Left lobe of liver (tissue), 2 donors: ENCODE measurements around the gene FUT7. TPM values are rescaled to one million over a fixed set of nuclear protein-coding genes. Genes with fewer than 3 reads are reported as not detected.
"Not testable (repeated sequence)": the region's sequence is repeated elsewhere in the genome, so short reads cannot be mapped to it uniquely, and the experiment has no call there.

Experiments
- ATAC-seq: fragments of 200-7000 bp; cut with Tn5 transposase; one replicate; pipeline ENCODE4 v1.9.1; 2020; ENCODE audit warnings: mild to moderate bottlenecking, moderate library complexity
- DNase-seq: peaks from one replicate; pipeline ENCODE4 v3.0.0-alpha.2; 2020; ENCODE audit warnings: low spot score
- total RNA-seq: library from RNA; stranded (reverse); gene quantifications from one replicate; pipeline ENCODE4 v1.2.1, GENCODE V29; 2021
- donor health status: DM: no; HTN: no; CAD: no; lungs with moderate emphysema.
- donor health status: DM: no; HTN: yes; CAD: no.

The FUT7 gene
- total RNA-seq, 1 donor from 2014 or later: 0.08 TPM

GRCh38 chr9:137034039-137034708, 2.3 kb upstream of the FUT7 start:
- no peak for DNase-seq
- ATAC-seq: no peak

GRCh38 chr9:137033481-137033880, 1.6 kb upstream of the FUT7 start:
- not testable (repeated sequence) for DNase-seq, ATAC-seq

GRCh38 chr9:137032858-137033257, 970 bp upstream of the FUT7 start:
- DNase-seq (no peak), ATAC-seq (no peak)

GRCh38 chr9:137030538-137031527, 1.1 kb downstream of the FUT7 start:
- DNase-seq (no peak), ATAC-seq (no peak)

- ATAC-seq: no peak
- DNase-seq: no peak
Measured at GRCh38 chr9:137030006-137030405, 1.9 kb downstream of the FUT7 start.

GRCh38 chr9:137029058-137029936, 2.6 kb downstream of the FUT7 start:
- DNase-seq (peak; percentile 78), ATAC-seq (peak; percentile 53)

GRCh38 chr9:137028263-137029057, 3.4 kb downstream of the FUT7 start:
- ATAC-seq: peak; percentile 56
- peak; percentile 76 for DNase-seq

GRCh38 chr9:137027369-137028262, 4.3 kb downstream of the FUT7 start, which contains the start of gene ABCA2:
Gene ABCA2 (minus strand): TSS chr9:137028237. CDS start chr9:137028140, 97 bp downstream.
- ATAC-seq (peak; percentile 10), DNase-seq (no peak)

GRCh38 chr9:137026828-137027227, 5.1 kb downstream of the FUT7 start:
- DNase-seq (peak; percentile 89), ATAC-seq (peak; percentile 21)

- no peak for ATAC-seq
- DNase-seq: no peak
Measured at GRCh38 chr9:137026384-137026783, 5.5 kb downstream of the FUT7 start.

GRCh38 chr9:137025517-137025966, 6.3 kb downstream of the FUT7 start:
- ATAC-seq (peak; percentile 47), DNase-seq (peak; percentile 95)

- DNase-seq: no peak
- ATAC-seq: no peak
Measured at GRCh38 chr9:137023583-137023991, 8.3 kb downstream of the FUT7 start.

GRCh38 chr9:137023157-137023556, 8.7 kb downstream of the FUT7 start:
- ATAC-seq (peak; percentile 54), DNase-seq (peak; percentile 85)

GRCh38 chr9:137022662-137023008, 9.3 kb downstream of the FUT7 start:
- no peak for DNase-seq
- ATAC-seq: peak; percentile 0

- DNase-seq (peak; percentile 96), ATAC-seq (peak; percentile 71)
Measured at GRCh38 chr9:137021979-137022661, 9.8 kb downstream of the FUT7 start.

GRCh38 chr9:137021568-137021978, 10.3 kb downstream of the FUT7 start:
- ATAC-seq (no peak), DNase-seq (no peak)

GRCh38 chr9:137020771-137021567, 10.9 kb downstream of the FUT7 start:
- no peak for DNase-seq
- no peak for ATAC-seq
